ENCODE results near the gene LENG9. TPM values are rescaled to one million over a fixed set of nuclear protein-coding genes. Genes with fewer than 3 reads are reported as not detected.
A peak's percentile ranks its signal among the peaks of the same experiment; 100 is the strongest.

Gene LENG9
- total and polyA plus RNA-seq, 2 of the 13 experiments (the other 11 are each of a cell fraction or from before 2014, with no cell fraction given), result 0.75 to 2.9 TPM

DNA sequence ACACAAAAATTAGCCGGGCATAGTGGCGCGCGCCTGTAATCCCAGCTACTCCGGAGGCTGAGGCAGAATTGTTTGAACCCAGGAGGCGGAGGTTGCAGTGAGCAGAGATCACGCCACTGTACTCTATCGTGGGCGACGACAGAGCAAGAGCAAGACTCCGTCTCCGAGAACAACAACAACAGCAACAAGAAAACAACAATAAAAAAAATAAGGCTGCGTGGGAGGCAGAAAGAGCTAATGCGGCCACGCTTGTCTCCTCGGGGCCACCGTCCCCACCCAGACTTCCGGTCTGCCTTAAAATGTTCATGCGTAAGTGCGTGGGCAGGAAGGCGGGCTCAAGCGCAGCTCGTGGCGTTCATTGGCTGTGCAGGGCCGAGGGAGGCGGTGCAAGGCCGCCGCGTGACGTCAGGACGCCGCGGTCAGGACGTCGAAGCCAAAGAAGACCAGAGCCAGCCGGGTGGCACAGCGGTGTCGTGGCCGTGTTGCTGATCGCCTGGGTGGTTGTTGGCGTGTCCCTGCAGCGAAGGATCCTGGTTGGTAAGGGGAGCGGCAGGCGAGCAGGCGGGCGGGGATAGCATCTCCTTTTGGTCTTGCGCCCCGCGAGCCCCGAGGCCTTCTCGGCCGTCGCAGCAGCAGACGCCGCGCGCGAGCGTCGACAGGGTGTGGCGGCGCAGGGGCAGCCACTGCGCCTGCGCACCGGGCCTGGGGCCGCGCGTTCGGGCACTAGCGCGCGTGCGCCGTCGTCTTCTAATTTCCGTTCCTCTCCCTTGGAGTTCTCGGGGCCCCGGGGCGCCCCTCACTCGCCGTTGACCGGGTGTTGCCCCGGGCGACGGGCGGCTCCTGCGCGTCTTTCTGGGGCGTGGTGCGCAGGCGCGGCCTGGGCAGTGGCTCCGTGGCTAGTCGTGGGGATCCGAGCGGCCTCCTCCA is 14.5 kb downstream of the LENG9 start, which contains the start of gene LENG8 (continued):
- TF ChIP-seq, protein P1, sequence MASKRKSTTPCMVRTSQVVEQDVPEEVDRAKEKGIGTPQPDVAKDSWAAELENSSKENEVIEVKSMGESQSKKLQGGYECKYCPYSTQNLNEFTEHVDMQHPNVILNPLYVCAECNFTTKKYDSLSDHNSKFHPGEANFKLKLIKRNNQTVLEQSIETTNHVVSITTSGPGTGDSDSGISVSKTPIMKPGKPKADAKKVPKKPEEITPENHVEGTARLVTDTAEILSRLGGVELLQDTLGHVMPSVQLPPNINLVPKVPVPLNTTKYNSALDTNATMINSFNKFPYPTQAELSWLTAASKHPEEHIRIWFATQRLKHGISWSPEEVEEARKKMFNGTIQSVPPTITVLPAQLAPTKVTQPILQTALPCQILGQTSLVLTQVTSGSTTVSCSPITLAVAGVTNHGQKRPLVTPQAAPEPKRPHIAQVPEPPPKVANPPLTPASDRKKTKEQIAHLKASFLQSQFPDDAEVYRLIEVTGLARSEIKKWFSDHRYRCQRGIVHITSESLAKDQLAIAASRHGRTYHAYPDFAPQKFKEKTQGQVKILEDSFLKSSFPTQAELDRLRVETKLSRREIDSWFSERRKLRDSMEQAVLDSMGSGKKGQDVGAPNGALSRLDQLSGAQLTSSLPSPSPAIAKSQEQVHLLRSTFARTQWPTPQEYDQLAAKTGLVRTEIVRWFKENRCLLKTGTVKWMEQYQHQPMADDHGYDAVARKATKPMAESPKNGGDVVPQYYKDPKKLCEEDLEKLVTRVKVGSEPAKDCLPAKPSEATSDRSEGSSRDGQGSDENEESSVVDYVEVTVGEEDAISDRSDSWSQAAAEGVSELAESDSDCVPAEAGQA (IDR thresholded peaks at IDR 0.05; ENCODE audit: low read depth), result peak; percentile 88; the same call in 1 of the 2 replicates
- TF ChIP-seq, protein P1 (CRISPR knock-in tag; IDR thresholded peaks at IDR 0.05; ENCODE audit: borderline replicate concordance), result 0 out of 2 replicates have a peak, but pooled peaks have one; percentile 48
- TF ChIP-seq RBAK (CRISPR knock-in tag; IDR thresholded peaks at IDR 0.05) (no peak), ATF7 (IDR thresholded peaks at IDR 0.05) (peak; percentile 10; the same call in 1 of the 2 replicates), ATF7 (CRISPR knock-in tag; IDR thresholded peaks at IDR 0.05) (peak; percentile 88), RORA (CRISPR knock-in tag; IDR thresholded peaks at IDR 0.05) (no peak), ZNF737 (CRISPR knock-in tag; IDR thresholded peaks at IDR 0.05; ENCODE audit: borderline replicate concordance) (no peak), CBX5 (CRISPR knock-in tag; IDR thresholded peaks at IDR 0.05; ENCODE audit: borderline replicate concordance) (peak; percentile 87; the same call in 1 of the 2 replicates), EZH2 (conservative IDR thresholded peaks at IDR 0.05; ENCODE audit: low read depth, low read length) (no peak), CREM (IDR thresholded peaks at IDR 0.05) (peak; percentile 95), CREM (CRISPR knock-in tag; IDR thresholded peaks at IDR 0.05) (peak; percentile 57; the same call in 1 of the 2 replicates), CHCHD3 (CRISPR knock-in tag; IDR thresholded peaks at IDR 0.05) (peak; percentile 55; the same call in 1 of the 2 replicates), ZNF782 (CRISPR knock-in tag; IDR thresholded peaks at IDR 0.05; ENCODE audit: borderline replicate concordance) (no peak; the same call in 1 of the 2 replicates), JDP2 (CRISPR knock-in tag; IDR thresholded peaks at IDR 0.05; ENCODE audit: borderline replicate concordance) (no peak; the same call in 1 of the 2 replicates)
- TF ChIP-seq, protein P2, sequence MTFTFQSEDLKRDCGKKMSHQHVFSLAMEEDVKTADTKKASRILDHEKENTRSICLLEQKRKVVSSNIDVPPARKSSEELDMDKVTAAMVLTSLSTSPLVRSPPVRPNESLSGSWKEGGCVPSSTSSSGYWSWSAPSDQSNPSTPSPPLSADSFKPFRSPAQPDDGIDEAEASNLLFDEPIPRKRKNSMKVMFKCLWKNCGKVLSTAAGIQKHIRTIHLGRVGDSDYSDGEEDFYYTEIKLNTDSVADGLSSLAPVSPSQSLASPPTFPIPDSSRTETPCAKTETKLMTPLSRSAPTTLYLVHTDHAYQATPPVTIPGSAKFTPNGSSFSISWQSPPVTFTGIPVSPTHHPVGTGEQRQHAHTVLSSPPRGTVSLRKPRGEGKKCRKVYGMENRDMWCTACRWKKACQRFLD (CRISPR knock-in tag; IDR thresholded peaks at IDR 0.05; ENCODE audit: borderline replicate concordance), result peak; percentile 60; the same call in 1 of the 2 replicates
- TF ChIP-seq, protein P3, sequence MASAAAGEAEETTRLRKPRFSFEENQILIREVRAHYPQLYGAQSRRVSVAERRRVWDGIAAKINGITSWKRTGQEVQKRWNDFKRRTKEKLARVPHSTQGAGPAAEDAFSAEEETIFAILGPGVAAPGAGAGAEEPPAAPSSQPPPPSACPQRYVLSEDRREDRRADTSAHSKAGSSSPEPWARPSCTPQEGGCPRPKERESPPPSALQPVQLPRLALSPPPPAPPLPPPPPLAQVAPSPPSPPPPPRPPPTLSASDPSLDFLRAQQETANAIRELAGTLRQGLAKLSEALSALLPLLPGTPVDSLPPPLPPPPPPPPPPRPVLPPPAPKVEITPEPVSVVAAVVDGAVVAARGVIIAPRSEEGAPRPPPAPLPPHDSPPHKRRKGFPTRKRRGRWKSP (CRISPR knock-in tag; IDR thresholded peaks at IDR 0.05), result peak; percentile 81
- TF ChIP-seq, protein P4, sequence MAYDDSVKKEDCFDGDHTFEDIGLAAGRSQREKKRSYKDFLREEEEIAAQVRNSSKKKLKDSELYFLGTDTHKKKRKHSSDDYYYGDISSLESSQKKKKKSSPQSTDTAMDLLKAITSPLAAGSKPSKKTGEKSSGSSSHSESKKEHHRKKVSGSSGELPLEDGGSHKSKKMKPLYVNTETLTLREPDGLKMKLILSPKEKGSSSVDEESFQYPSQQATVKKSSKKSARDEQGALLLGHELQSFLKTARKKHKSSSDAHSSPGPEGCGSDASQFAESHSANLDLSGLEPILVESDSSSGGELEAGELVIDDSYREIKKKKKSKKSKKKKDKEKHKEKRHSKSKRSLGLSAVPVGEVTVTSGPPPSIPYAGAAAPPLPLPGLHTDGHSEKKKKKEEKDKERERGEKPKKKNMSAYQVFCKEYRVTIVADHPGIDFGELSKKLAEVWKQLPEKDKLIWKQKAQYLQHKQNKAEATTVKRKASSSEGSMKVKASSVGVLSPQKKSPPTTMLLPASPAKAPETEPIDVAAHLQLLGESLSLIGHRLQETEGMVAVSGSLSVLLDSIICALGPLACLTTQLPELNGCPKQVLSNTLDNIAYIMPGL (CRISPR knock-in tag; IDR thresholded peaks at IDR 0.05; ENCODE audit: borderline replicate concordance in 1 of 2, low read depth in 1 of 2), result peak; percentile 87 to 90; a peak in 3 of 4 replicates

All from HepG2 (cell line).